Sigmoid colon (tissue), 7 donors: Measurements from ENCODE around the gene HOXC13. TPM values are rescaled to one million over a fixed set of nuclear protein-coding genes. Genes with fewer than 3 reads are reported as not detected.
A peak's percentile ranks its signal among the peaks of the same experiment; 100 is the strongest.

Experiments
- DNase-seq: peaks from one replicate; pipeline ENCODE4 v3.0.0-alpha.2; 2019
- H3K27ac ChIP-seq, 4 donors: fragments of 200-600 bp; sonication (generic); one replicate each; pipeline ENCODE4 v1.5.1; 2016 to 2019; ENCODE audit warnings: mild to moderate bottlenecking in 1 of 4
- H3K27me3 ChIP-seq, 3 donors: fragments of 200-600 bp; sonication (generic); one replicate each; pipeline ENCODE4 v1.5.1; 2019; ENCODE audit warnings: mild to moderate bottlenecking in 1 of 3
- H3K36me3 ChIP-seq, 4 donors: fragments of 200-600 bp; sonication (generic); one replicate each; pipeline ENCODE4 v1.5.1; 2016 to 2019
- H3K4me1 ChIP-seq, 4 donors: fragments of 200-600 bp; sonication (generic); one replicate each; pipeline ENCODE4 v1.5.1; 2017 to 2019
- H3K4me3 ChIP-seq, 4 donors: fragments of 200-600 bp; sonication (generic); one replicate each; pipeline ENCODE4 v1.5.1; 2017 to 2019; ENCODE audit warnings: mild to moderate bottlenecking in 2 of 4, moderate library complexity in 1 of 4
- H3K9me3 ChIP-seq, 4 donors: fragments of 200-600 bp in 3 of 4; sonication (generic) in 3 of 4; one replicate each; pipeline versions ENCODE4 v1.5.1 to v1.6.1; 2013 to 2019
- CTCF ChIP-seq, 4 experiments: fragments of 450-650 bp in 3 of 4; fragments of 200-600 bp in 1 of 4; IDR thresholded peaks; one replicate each; pipeline ENCODE4 v1.5.1; 2016 to 2019; ENCODE audit warnings: antibody characterized with exemption in 4 of 4, mild to moderate bottlenecking in 3 of 4, moderate library complexity in 2 of 4
- EP300 ChIP-seq, 4 donors: sonication (generic); formaldehyde crosslinking; IDR thresholded peaks; one replicate each; pipeline ENCODE4 v1.6.1; 2017; ENCODE audit warnings: antibody characterized with exemption in 4 of 4
- POLR2A ChIP-seq, 2 donors: fragments of 450-650 bp; IDR thresholded peaks; one replicate each; pipeline ENCODE4 v1.6.1; 2016; ENCODE audit warnings: antibody characterized with exemption in 2 of 2, mild to moderate bottlenecking in 2 of 2, moderate library complexity in 2 of 2
- POLR2AphosphoS5 ChIP-seq, 4 donors: sonication (generic); formaldehyde crosslinking; IDR thresholded peaks; one replicate each; pipeline ENCODE4 v1.6.1; 2017; ENCODE audit warnings: antibody characterized with exemption in 4 of 4
- WGBS, 2 donors: extraction: QIAGEN DNeasy Blood & Tissue Kit; methylation state at CpG; one replicate each; pipeline ENCODE4 v1.1.7; 2013; 5-methylcytosine and 5-hydroxymethylcytosine counted together
- intact Hi-C: fragments of 100-400 bp; cut with DNase I; formaldehyde crosslinking; loops from one replicate; pipeline ENCODE4 v1.15.1; 2023
- polyA plus RNA-seq, 3 donors: library from polyadenylated mRNA; stranded (reverse); fragments of 200-250 nt; gene quantifications; one replicate each; pipeline ENCODE4 v1.2.3, GENCODE V29; 2013
- total RNA-seq, 4 donors: library from RNA; depleted of rRNA; stranded (reverse); fragments of >200 nt; gene quantifications; one replicate each; pipeline ENCODE4 v1.1.0, GENCODE V29; 2016
- donor health status: healthy with polysubstance abuse.
- donor health status: Bipolar disorder and iron deficiency.
- donor health status: healthy.

The HOXC13 gene
- total and polyA plus RNA-seq, 7 donors, result 0.60 TPM; not detected in 6

GRCh38 chr12:53932915-53933314 lies 5.7 kb upstream of the HOXC13 start:
- WGBS, 2 donors, result 35 to 38% methylated on average over 4 of the region's 4 CpGs

GRCh38 chr12:53935383-53936341 lies 3.0 kb upstream of the HOXC13 start:
- no peak for TF ChIP-seq POLR2AphosphoS5 (IDR thresholded peaks at IDR 0.05)
- TF ChIP-seq EP300 (IDR thresholded peaks at IDR 0.05), result no peak
- no peak for TF ChIP-seq POLR2A (IDR thresholded peaks at IDR 0.05)
- no peak for TF ChIP-seq CTCF (IDR thresholded peaks at IDR 0.05)
- peaks cover 0 to 30% (median 24%) of the 10 kb centered on the region in 4 donors for H3K4me1 ChIP-seq
- 6 to 13% methylated on average over 49 of the region's 49 CpGs for WGBS, 2 donors
- H3K27me3 ChIP-seq, result peaks cover 65 to 100% (median 99%) of the 10 kb centered on the region in 3 donors
- no peaks in the 10 kb centered on the region for H3K9me3 ChIP-seq
- peak overlapping the region in 1 of 4 donors; percentile 18 for H3K4me3 ChIP-seq
- no peak overlapping the region for H3K27ac ChIP-seq
- no peaks in the 10 kb centered on the region for H3K36me3 ChIP-seq
- DNase-seq, result no peak
- intact Hi-C loops, result no loop called here

More at GRCh38 chr12:53932915-53933314, 5.7 kb upstream of the HOXC13 start:
- no peak overlapping the region for H3K27ac ChIP-seq
- intact Hi-C loops, result no loop called here
- peaks cover 0 to 10% (median 7%) of the 10 kb centered on the region in 4 donors for H3K4me1 ChIP-seq
- no peak for TF ChIP-seq EP300 (IDR thresholded peaks at IDR 0.05)
- no peak for TF ChIP-seq POLR2AphosphoS5 (IDR thresholded peaks at IDR 0.05)
- TF ChIP-seq CTCF (IDR thresholded peaks at IDR 0.05), result no peak
- TF ChIP-seq POLR2A (IDR thresholded peaks at IDR 0.05), result no peak
- peaks cover 58 to 100% (median 99%) of the 10 kb centered on the region in 3 donors for H3K27me3 ChIP-seq
- H3K36me3 ChIP-seq, result no peaks in the 10 kb centered on the region
- no peak overlapping the region for H3K4me3 ChIP-seq
- H3K9me3 ChIP-seq, result no peaks in the 10 kb centered on the region
- DNase-seq, result no peak

DNA sequence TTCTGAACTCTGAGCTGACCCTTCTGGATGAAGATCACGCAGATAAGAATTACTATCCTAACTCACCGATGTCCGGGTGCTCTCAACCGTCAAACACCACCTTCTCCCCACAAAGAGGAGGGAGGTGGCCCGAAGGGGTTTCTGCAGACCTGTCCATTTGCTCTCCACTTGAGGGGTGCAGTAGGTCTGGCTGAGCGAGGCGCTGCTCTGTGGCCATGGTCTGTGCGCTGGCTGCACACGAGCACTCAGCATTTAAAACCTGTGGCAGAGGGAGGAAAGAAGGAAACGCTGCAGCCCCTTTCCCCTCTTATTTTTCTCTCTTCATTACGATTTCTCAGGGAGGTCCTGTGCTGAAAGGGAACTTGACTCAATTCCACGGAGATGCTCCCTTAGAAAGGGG lies 1.5 kb upstream of the HOXC13 start:
- TF ChIP-seq POLR2A (IDR thresholded peaks at IDR 0.05), result no peak
- no peak for TF ChIP-seq CTCF (IDR thresholded peaks at IDR 0.05)
- no peak for TF ChIP-seq EP300 (IDR thresholded peaks at IDR 0.05)
- no peak for TF ChIP-seq POLR2AphosphoS5 (IDR thresholded peaks at IDR 0.05)
- Histone ChIP-seq H3K4me1 (peaks cover 0 to 30% (median 24%) of the 10 kb centered on the region in 4 donors), H3K9me3 (no peaks in the 10 kb centered on the region), H3K36me3 (no peaks in the 10 kb centered on the region), H3K27me3 (peaks cover 59 to 100% (median 97%) of the 10 kb centered on the region in 3 donors), H3K4me3 (no peak overlapping the region), H3K27ac (no peak overlapping the region)
- 14 to 16% methylated on average over 12 of the region's 12 CpGs for WGBS, 2 donors
- intact Hi-C loops, result no loop called here
- no peak for DNase-seq

GRCh38 chr12:53937596-53938325 lies 870 bp upstream of the HOXC13 start:
- peaks cover 64 to 100% (median 97%) of the 10 kb centered on the region in 3 donors for H3K27me3 ChIP-seq
- no peaks in the 10 kb centered on the region for H3K36me3 ChIP-seq
- no peaks in the 10 kb centered on the region for H3K9me3 ChIP-seq
- TF ChIP-seq POLR2AphosphoS5 (IDR thresholded peaks at IDR 0.05) (no peak), CTCF (IDR thresholded peaks at IDR 0.05) (no peak), EP300 (IDR thresholded peaks at IDR 0.05) (no peak), POLR2A (IDR thresholded peaks at IDR 0.05) (no peak)
- peaks cover 0 to 30% (median 24%) of the 10 kb centered on the region in 4 donors for H3K4me1 ChIP-seq
- H3K27ac ChIP-seq, result no peak overlapping the region
- no peak overlapping the region for H3K4me3 ChIP-seq
- 19 to 38% methylated on average over 23 of the region's 23 CpGs for WGBS, 2 donors
- intact Hi-C loops, result no loop called here
- no peak for DNase-seq
